Astrocyte of the cerebellum (primary cell): Measurements from ENCODE around the gene CHD8.

Source experiments
- DNase-seq: peaks from one replicate; pipeline ENCODE4 v3.0.0-alpha.2; 2011; ENCODE audit warnings: low read depth
- H3K4me3 ChIP-seq: 2 replicates; pipeline ENCODE4 v1.5.1; 2011; ENCODE audit warnings: mild to moderate bottlenecking, low read depth, low read length, moderate library complexity
- in situ Hi-C: cut with HindIII; loops from 2 replicates; pipeline ENCODE4 v1.10.0; 2017; ENCODE audit warnings: low sequenced_read_pairs
- TF ChIP-seq, protein P1 (sequence below): IDR thresholded peaks from 2 replicates; pipeline ENCODE4 v1.5.1; 2012; ENCODE audit warnings: low read length, low read depth, moderate library complexity, mild to moderate bottlenecking; ENCODE audit errors: missing control alignments

Gene CHD8

DNA sequence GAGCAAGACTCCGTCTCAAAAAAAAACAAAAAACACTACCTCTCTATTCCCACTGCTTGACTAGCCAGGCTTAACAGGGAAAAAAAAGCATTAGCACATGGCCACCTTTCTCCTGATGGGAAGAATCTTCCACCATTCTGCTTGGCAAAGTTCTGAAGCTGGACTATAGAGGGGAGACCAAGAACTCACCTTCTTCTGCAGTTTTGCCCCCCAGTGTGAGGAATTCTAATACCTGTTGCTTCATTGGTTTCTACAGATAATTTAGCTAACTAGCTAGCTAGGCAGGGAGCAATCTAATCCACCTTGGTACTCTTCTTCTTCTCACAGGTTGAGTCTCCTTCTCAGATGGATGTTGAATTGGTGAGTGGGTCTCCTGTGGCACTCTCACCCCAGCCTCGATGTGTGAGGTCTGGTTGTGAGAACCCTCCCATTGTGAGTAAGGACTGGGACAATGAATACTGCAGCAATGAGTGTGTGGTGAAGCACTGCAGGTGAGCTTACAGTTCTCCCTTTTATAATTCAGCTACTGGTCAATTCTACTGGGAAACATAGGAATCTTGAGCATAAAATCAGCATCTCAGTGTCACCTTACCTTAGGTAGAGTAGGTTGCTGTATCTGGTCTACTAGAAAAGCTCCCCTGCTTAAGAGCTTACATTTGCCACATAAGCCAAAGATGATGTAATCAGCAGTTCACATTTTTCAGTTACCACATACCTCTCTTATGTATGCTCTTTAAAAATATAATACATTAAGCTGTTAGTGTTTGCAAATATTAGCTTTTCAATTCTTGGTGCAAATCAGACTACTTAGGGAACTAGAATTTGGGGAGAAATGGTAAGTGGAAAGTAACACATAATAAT, 39.2 kb upstream of the CHD8 start:
- H3K4me3 ChIP-seq: no peak overlapping the region
- DNase-seq: no peak
- TF ChIP-seq, protein P1, sequence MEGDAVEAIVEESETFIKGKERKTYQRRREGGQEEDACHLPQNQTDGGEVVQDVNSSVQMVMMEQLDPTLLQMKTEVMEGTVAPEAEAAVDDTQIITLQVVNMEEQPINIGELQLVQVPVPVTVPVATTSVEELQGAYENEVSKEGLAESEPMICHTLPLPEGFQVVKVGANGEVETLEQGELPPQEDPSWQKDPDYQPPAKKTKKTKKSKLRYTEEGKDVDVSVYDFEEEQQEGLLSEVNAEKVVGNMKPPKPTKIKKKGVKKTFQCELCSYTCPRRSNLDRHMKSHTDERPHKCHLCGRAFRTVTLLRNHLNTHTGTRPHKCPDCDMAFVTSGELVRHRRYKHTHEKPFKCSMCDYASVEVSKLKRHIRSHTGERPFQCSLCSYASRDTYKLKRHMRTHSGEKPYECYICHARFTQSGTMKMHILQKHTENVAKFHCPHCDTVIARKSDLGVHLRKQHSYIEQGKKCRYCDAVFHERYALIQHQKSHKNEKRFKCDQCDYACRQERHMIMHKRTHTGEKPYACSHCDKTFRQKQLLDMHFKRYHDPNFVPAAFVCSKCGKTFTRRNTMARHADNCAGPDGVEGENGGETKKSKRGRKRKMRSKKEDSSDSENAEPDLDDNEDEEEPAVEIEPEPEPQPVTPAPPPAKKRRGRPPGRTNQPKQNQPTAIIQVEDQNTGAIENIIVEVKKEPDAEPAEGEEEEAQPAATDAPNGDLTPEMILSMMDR: no peak
- in situ Hi-C loops: no loop called here

DNA sequence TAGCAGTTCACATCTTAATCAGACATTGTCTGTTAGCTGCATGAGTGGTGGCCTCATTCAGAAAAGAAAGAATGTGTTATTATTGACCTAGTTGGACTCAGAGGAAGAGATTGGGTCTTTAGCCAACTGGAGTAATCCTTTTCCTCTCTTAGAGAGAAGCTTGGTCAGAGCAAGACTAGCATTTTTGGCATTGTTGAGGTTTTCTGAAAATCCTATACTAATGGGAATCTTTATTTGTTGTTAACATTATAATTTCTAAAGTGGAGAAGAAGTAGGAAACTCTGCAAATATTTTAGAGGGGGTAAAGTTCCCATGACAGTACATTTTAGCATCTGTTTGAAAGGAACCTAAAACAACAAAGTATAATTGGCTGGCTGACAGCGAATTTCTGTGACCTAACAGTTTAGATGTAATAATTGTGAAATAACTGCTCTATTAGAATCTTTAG, 30.7 kb upstream of the CHD8 start:
- TF ChIP-seq, protein P1: no peak
- no peak overlapping the region for H3K4me3 ChIP-seq
- DNase-seq: peak; percentile 59
- in situ Hi-C loops: no loop called here

DNA sequence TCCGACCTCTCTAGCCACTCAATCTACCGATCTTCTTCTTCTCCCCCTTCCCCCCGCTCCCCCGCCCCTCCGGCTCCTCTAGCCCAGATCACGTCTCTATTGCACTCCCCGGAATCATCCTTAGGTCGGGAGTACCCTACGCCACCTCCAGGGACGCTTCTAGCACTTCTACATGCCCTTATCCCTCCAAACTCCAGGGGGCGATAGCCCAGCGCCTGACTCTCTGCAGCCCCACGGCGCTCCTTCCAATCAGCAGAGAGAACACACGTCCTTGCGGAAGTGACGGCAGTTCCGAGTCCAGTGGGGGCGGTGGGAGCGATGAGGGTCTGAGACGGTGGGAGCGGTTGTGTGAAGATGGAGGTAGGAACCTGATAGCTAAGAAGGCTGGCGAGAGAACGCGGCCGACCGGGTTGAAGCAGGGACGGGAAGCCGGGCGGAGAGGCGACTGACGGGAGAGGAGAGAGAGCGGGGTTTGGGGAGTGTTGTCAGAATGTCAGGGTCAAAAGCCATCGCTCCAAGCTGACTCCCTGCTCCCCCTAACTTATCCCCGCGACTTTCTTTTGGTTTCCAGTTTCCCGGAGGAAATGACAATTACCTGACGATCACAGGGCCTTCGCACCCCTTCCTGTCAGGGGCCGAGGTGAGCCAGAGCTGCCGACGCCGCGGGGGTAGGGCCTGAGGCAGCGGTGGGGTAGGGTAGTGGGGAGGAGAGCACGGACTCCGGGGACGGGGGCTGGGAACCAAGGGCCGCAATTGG, 21.2 kb upstream of the CHD8 start, which contains the start of the genes RAB2B and TOX4:
Gene RAB2B, minus strand, starts transcription at position 35 of the 757 bp plus-strand sequence. CDS start 87 bp downstream, outside the sequence.
Gene TOX4, plus strand, starts transcription at position 271 of the 757 bp plus-strand sequence. Its CDS starts 84 bp downstream, at position 355.
- TF ChIP-seq, protein P1: peak; percentile 99
- peak within 1 kb of the TSS; percentile 99 for H3K4me3 ChIP-seq
- in situ Hi-C loops: no loop called here
- peak; percentile 98 for DNase-seq

DNA sequence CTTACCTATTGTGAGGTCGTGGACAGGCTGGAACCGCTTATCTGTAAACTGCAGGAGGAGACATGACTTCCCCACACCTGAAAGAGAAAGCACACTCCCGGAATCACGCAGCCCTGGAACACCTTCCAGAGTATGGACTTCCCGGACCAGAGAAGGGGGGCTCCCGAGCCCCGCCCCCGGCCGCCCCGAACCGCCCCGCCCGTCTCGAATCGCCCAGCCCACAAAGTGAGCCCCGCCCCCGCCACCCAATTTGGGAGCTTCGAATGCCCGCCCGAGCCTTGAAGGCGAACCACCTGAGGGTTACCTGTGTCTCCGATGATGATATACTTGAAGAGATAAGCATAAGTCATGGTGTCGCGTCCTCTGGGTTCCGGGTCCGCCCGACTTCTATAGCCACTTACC, 20.6 kb upstream of the CHD8 start:
- H3K4me3 ChIP-seq: peak overlapping the region; percentile 99
- in situ Hi-C loops: no loop called here
- TF ChIP-seq, protein P1: no peak
- DNase-seq: peak; percentile 31

DNA sequence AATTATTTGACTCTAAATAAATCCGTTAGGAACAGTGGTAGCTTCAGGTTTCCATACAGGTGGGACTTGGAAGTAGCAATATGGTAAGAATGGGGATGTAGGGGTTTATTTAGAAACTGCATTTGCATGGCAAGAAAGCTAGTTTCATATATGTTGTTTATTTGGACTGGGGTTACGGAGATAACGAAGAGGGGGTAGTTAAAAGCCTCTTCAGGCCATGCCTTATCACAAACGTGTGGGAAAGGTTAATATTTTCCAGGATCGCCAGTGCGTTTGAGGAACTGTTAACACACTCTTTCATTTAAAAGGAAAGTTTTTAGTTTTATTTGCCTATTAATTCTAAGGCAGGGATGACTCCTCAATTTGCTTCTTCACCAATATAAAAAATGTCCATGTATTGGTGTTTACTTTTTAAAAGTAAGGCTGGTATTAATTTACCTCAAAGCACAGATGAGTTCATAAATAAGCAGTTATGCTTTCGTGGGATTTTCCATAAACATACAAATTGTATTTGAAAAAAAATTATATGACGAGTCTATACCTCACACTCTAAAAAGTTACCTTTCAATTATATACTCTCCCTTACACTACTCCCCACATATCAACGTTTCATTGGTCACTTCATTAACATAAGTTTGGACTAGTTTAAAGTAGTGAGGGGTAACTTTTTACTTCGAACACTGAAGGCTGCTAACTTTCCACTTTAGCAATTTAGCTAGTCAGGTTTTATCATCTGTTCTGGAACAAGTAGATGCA, 20.0 kb upstream of the CHD8 start:
- in situ Hi-C loops: no loop called here
- TF ChIP-seq, protein P1: no peak
- DNase-seq: no peak
- peak overlapping the region; percentile 99 for H3K4me3 ChIP-seq

DNA sequence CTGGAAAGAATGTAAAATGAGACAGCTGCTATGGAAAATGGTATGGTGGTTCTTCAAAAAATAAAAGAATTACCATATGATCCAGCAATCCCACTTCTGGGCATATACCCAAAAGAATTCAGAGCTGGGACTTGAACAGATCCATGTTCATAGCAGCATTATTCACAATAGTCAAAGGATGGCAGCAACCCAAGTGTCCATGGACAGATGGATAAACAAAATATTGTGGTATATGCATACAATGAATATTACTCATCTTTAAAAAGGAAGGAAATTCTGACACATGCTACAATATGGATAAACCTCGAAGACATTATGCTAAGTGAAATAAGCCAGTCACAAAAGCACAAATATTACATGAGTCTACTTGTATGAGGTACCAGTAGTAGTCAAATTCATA, 11.7 kb upstream of the CHD8 start:
- no peak overlapping the region for H3K4me3 ChIP-seq
- TF ChIP-seq, protein P1: no peak
- DNase-seq: peak; percentile 89
- in situ Hi-C loops: no loop called here
